ENCODE data around the gene PSMD3.

- no peak for TF ChIP-seq CTCF (conservative IDR thresholded peaks at IDR 0.05 in 1 of 2, IDR thresholded peaks at IDR 0.05 in 1 of 2; ENCODE audit: extremely low read depth in 1 of 2, insufficient read depth in 1 of 2, low read depth in 1 of 2, low read length in 2 of 2)
- TF ChIP-seq EZH2 (IDR thresholded peaks at IDR 0.05; ENCODE audit: borderline replicate concordance, low read length) = no peak
Observed at GRCh38 chr17:39994448-39994847, 13.8 kb downstream of the PSMD3 start.

Data from mammary epithelial cell (primary cell).